ENCODE results near the gene RNF213. TPM values are rescaled to one million over a fixed set of nuclear protein-coding genes. Genes with fewer than 3 reads are reported as not detected.
A peak's percentile ranks its signal among the peaks of the same experiment; 100 is the strongest.

The RNF213 gene
- total and polyA plus RNA-seq, 10 of the 15 experiments (the other 5 are each of a cell fraction or from before 2014, with no cell fraction given): 18.6 to 145 (median 65.8) TPM

GRCh38 chr17:80345841-80346497 is 85.3 kb downstream of the RNF213 start:
- Histone ChIP-seq H4K20me1 (ENCODE audit: control insufficient read depth, insufficient read depth) (no peaks in the 10 kb centered on the region), H3K9ac (ENCODE audit: control insufficient read depth, insufficient read depth, low read length) (no peak overlapping the region), H2AFZ (ENCODE audit: control insufficient read depth, low read depth, low read length) (no peak overlapping the region), H3K27ac (ENCODE audit: control insufficient read depth, insufficient read depth) (no peak overlapping the region), H3K36me3 (ENCODE audit: control insufficient read depth in 2 of 2, insufficient read depth in 2 of 2, low read length in 1 of 2) (peaks cover 47 to 64% of the 10 kb centered on the region in 2 experiments), H3K9me3 (replicated peaks; ENCODE audit: control insufficient read depth, insufficient read depth, low read length) (no peaks in the 10 kb centered on the region), H3K27me3 (replicated peaks in 1 of 2; ENCODE audit: control insufficient read depth in 2 of 2, insufficient read depth in 2 of 2, low read length in 1 of 2) (no peaks in the 10 kb centered on the region), H3K4me1 (ENCODE audit: control insufficient read depth, insufficient read depth, low read length) (no peaks in the 10 kb centered on the region), H3K4me2 (ENCODE audit: control insufficient read depth, insufficient read depth) (no peak overlapping the region), H3K4me3 (no peak overlapping the region), H3K79me2 (ENCODE audit: control insufficient read depth, insufficient read depth, low read length) (no peaks in the 10 kb centered on the region)
- DNase-seq (ENCODE audit: low read depth, low spot score): no peak
- WGBS (ENCODE audit: insufficient coverage, insufficient replicate concordance, low lambda C conversion rate, missing lambda C conversion rate): 97% methylated on average over 27 of the region's 27 CpGs
- ChIA-PET SMC1A (ENCODE audit: uncharacterized antibody, unreplicated experiment) (no interaction called here), POLR2A (no interaction called here), RAD21 (ENCODE audit: unreplicated experiment) (no interaction called here), CTCF (no interaction called here)
- intact Hi-C loops (cut with micrococcal nuclease; ENCODE audit: unreplicated experiment): no loop called here
- BruUV-seq (replicated peaks): TSS peak; percentile 44
- no peak for ATAC-seq
- in situ Hi-C loops (cut with MboI): no loop called here
- no peak for FAIRE-seq
- TF ChIP-seq JUNB (IDR thresholded peaks at IDR 0.05) (no peak), SKIL (IDR thresholded peaks at IDR 0.05; ENCODE audit: low read depth, poor library complexity, severe bottlenecking) (no peak), MXI1 (IDR thresholded peaks at IDR 0.05; ENCODE audit: low read depth, low read length) (no peak), NRF1 (conservative IDR thresholded peaks at IDR 0.05; ENCODE audit: low read depth, low read length) (no peak), ESRRA (IDR thresholded peaks at IDR 0.05; ENCODE audit: low read length) (no peak), SMC3 (IDR thresholded peaks at IDR 0.05; ENCODE audit: borderline replicate concordance, low read length) (no peak), SUZ12 (IDR thresholded peaks at IDR 0.05; ENCODE audit: unreplicated experiment) (no peak), RB1 (IDR thresholded peaks at IDR 0.05; ENCODE audit: borderline replicate concordance) (no peak), MTA2 (IDR thresholded peaks at IDR 0.05; ENCODE audit: low read depth) (no peak)
- TF ChIP-seq, protein P1, sequence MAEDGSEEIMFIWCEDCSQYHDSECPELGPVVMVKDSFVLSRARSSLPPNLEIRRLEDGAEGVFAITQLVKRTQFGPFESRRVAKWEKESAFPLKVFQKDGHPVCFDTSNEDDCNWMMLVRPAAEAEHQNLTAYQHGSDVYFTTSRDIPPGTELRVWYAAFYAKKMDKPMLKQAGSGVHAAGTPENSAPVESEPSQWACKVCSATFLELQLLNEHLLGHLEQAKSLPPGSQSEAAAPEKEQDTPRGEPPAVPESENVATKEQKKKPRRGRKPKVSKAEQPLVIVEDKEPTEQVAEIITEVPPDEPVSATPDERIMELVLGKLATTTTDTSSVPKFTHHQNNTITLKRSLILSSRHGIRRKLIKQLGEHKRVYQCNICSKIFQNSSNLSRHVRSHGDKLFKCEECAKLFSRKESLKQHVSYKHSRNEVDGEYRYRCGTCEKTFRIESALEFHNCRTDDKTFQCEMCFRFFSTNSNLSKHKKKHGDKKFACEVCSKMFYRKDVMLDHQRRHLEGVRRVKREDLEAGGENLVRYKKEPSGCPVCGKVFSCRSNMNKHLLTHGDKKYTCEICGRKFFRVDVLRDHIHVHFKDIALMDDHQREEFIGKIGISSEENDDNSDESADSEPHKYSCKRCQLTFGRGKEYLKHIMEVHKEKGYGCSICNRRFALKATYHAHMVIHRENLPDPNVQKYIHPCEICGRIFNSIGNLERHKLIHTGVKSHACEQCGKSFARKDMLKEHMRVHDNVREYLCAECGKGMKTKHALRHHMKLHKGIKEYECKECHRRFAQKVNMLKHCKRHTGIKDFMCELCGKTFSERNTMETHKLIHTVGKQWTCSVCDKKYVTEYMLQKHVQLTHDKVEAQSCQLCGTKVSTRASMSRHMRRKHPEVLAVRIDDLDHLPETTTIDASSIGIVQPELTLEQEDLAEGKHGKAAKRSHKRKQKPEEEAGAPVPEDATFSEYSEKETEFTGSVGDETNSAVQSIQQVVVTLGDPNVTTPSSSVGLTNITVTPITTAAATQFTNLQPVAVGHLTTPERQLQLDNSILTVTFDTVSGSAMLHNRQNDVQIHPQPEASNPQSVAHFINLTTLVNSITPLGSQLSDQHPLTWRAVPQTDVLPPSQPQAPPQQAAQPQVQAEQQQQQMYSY (CRISPR knock-in tag; IDR thresholded peaks at IDR 0.05): no peak
- TF ChIP-seq, protein P2, sequence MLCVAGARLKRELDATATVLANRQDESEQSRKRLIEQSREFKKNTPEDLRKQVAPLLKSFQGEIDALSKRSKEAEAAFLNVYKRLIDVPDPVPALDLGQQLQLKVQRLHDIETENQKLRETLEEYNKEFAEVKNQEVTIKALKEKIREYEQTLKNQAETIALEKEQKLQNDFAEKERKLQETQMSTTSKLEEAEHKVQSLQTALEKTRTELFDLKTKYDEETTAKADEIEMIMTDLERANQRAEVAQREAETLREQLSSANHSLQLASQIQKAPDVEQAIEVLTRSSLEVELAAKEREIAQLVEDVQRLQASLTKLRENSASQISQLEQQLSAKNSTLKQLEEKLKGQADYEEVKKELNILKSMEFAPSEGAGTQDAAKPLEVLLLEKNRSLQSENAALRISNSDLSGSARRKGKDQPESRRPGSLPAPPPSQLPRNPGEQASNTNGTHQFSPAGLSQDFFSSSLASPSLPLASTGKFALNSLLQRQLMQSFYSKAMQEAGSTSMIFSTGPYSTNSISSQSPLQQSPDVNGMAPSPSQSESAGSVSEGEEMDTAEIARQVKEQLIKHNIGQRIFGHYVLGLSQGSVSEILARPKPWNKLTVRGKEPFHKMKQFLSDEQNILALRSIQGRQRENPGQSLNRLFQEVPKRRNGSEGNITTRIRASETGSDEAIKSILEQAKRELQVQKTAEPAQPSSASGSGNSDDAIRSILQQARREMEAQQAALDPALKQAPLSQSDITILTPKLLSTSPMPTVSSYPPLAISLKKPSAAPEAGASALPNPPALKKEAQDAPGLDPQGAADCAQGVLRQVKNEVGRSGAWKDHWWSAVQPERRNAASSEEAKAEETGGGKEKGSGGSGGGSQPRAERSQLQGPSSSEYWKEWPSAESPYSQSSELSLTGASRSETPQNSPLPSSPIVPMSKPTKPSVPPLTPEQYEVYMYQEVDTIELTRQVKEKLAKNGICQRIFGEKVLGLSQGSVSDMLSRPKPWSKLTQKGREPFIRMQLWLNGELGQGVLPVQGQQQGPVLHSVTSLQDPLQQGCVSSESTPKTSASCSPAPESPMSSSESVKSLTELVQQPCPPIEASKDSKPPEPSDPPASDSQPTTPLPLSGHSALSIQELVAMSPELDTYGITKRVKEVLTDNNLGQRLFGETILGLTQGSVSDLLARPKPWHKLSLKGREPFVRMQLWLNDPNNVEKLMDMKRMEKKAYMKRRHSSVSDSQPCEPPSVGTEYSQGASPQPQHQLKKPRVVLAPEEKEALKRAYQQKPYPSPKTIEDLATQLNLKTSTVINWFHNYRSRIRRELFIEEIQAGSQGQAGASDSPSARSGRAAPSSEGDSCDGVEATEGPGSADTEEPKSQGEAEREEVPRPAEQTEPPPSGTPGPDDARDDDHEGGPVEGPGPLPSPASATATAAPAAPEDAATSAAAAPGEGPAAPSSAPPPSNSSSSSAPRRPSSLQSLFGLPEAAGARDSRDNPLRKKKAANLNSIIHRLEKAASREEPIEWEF (IDR thresholded peaks at IDR 0.05; ENCODE audit: insufficient replicate concordance, low read depth, low read length): no peak

All from GM12878 (cell line).